Medulla oblongata (tissue), 1 donor: ENCODE data around the gene KLHL20.
"Not testable (repeated sequence)": the region's sequence is repeated elsewhere in the genome, so short reads cannot be mapped to it uniquely, and the experiment has no call there.

ENCODE experiments used
- DNase-seq: peaks from one replicate; pipeline ENCODE4 v3.0.0-alpha.2; 2015; ENCODE audit errors: extremely low spot score

KLHL20 gene

GRCh38 chr1:173714759-173715537 is at the start of gene KLHL20:
Gene KLHL20, plus strand, starts transcription at chr1:173714981. Its CDS starts 1,063 bp downstream, at chr1:173716044.
- DNase-seq: peak; percentile 89

- DNase-seq: no peak
Observed at GRCh38 chr1:173666646-173667045, 48.1 kb upstream of the KLHL20 start.

DNA sequence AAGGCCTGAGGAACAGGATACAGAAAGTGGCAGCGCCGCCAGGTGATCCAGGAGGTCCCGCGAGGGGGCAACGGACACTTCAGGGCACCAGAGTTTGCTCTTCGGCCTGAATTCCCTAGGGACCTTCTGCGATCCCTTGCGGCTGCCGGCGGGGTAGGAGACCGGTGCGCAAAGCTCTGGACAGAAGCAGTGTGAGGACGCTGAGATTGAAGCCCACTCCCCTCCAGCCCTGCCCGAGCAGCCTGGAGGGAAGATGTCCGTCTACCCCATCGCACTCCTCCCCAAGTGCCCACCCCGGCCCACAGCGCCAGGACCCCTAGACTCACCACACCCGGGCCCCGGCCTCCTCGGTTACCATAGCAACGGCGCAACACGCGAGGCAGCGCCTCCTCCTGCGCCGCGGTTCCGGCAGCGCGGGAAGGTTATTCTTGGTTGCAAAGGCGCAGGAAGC is 45.3 kb upstream of the KLHL20 start, which contains the start of gene ANKRD45:
TSS of gene ANKRD45 (minus strand) at position 361 of the 451 bp plus-strand sequence. CDS start 10,433 bp downstream, outside the sequence.
- peak; percentile 22 for DNase-seq

DNA sequence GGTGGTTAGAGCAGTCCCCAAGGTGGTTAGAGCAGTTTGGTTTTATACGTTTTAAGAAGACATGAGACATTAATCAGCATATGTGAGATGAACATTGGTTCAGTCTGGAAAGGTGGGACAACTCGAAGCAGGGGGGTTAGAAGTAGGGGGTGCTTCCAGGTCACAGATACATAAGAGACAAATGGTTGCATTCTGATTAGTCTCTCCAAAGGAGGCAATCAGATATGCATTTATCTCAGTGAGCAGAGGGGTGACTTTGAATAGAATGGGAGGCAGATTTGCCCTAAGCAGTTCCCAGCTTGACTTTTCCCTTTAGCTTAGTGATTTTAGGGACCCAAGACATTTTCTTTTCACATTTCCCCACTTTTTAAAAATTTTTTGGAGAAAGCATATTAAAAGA is 40.3 kb upstream of the KLHL20 start:
- not testable (repeated sequence) for DNase-seq

DNA sequence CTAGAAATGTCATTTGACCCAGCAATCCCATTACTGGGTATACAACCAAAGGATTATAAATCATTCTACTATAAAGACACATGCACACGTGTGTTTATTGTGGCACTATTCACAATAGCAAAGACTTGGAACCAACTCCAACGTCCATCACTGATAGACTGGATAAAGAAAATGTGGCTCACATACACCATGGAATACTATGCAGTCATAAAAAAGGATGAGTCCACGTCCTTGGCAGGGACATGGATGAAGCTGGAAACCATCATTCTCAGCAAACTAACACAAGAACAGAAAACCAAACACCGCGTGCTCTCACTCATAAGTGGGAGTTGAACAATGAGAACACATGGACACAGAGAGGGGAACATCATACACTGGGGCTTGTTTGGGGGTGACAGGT is 34.6 kb upstream of the KLHL20 start:
- DNase-seq: not testable (repeated sequence)

GRCh38 chr1:173682184-173682583 is 32.6 kb upstream of the KLHL20 start:
- DNase-seq: no peak

- DNase-seq: not testable (repeated sequence)
Observed at GRCh38 chr1:173683838-173684237, 30.9 kb upstream of the KLHL20 start.

- DNase-seq: not testable (repeated sequence)
Observed at GRCh38 chr1:173685121-173685520, 29.7 kb upstream of the KLHL20 start.

GRCh38 chr1:173688300-173688699 is 26.5 kb upstream of the KLHL20 start:
- no peak for DNase-seq

DNA sequence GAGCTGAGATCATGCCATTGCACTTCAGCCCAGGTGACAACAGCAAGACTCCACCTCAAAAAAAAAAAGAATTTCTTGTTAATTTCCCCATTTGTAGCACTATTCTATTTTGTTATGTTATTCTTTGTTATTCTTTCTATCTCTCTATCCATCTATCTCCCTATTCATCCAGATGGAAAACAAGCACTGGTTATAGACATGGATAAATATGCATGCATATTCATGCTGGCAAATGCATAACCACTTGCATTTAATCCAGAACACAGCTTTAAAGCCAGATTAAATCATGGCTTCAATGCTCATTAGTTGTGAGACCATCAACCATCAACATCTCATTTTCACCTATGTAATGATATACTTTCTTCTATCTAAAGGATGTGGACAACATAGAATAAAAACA is 21.5 kb upstream of the KLHL20 start:
- no peak for DNase-seq

DNA sequence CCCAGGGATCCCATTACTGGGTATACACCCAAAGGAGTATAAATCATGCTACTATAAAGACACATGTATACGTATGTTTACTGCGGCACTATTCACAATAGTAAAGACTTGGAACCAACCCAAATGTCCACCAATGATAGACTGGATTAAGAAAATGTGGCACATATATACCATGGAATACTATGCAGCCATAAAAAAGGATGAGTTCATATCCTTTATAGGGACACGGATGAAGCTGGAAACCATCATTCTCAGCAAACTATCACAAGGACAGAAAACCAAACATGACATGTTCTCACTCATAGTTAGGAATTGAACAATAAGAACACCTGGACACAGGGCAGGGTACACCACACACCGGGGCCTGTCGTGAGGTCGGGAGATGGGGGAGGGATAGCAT is 13.5 kb upstream of the KLHL20 start:
- DNase-seq: not testable (repeated sequence)

DNA sequence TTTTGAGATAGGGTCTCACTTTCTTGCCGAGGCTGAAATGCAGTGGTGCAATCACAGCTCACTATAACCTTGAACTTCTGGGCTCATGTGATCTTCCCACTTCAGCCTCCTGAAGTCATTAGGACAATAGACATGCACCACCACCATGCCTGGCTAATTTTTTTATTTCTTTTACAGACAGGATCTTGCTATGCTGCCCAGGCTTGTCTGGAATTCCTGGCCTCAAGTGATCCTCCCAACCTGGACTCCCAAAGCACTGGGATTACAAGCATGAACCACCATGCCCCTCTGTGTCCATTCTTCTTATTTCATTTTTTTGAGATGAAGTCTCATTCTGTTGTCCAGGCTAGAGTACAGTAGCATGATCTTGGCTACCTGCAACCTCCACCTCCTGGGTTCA is 12.0 kb upstream of the KLHL20 start:
- no peak for DNase-seq

DNA sequence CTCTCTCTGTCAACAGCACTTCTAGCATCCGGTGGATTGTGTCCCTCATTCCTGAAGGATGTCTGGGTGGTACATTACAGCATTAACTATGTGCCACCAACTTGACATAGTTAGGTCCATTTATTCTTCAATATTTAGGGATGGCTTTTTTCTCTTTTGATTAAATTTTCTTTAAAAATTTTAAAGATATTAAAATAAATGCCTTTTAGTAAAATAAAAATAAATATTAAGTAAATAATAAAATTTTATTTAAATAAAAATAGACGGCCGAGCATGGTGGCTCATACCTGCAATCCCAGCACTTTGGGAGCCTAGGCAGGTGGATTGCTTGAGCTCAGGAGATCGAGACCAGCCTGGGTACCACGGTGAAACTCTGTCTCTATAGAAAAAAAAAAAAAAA is 9.7 kb upstream of the KLHL20 start:
- no peak for DNase-seq

DNA sequence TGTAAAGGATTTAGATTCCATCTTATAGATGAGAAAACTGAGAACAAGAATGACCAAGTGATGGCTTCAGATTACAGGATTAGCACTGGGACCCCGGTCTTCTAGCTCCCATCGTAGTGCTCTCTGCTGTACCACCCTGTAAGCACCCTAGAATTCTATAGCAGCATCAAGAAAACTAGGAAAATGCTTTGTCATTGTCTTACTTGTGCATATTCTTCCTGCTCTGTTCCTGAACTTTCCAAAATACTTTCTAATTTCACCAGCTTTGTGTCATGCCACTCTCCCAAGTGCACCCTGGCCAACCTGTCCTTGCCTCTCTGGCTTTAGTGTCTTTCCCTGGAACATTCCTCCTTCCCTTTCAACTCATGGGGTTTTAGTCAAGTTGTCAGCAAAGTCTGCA is 6.0 kb upstream of the KLHL20 start:
- DNase-seq: no peak

- DNase-seq: no peak
Observed at GRCh38 chr1:173714441-173714758, 381 bp upstream of the KLHL20 start.

DNA sequence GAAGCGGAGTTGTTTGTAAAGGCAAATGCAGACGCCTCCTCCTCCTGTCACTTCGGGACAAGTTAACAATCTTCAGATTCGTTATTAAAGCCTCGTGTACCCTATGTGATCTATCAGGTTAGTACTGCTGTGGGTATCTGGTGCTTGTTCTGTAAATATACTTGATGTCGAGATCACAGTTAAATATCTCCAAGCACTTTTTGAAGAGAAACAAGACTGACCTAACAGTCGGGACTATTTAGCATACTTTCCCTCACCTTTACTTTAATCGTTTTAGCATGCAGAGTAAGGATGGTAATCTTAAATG is 710 bp downstream of the KLHL20 start:
- DNase-seq: no peak

DNA sequence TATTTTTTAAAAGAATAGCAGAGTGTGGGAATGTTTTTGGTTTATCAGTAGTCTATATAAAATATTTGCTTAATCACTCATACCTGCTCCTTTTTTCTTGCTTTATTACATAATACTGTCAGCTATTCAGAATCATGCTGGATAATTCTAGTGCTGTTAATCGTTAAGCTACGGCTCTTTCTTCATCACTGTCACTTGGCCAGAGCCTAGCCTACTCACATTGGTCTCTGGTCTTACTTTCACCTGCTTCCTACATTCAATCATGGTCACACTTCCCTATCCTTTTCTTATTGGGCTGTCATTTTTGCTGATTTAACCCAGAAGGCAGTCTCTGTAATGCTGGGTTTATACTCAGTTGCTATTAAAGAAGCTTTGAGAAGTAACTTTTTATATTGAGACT is 2.5 kb downstream of the KLHL20 start:
- DNase-seq: no peak

DNA sequence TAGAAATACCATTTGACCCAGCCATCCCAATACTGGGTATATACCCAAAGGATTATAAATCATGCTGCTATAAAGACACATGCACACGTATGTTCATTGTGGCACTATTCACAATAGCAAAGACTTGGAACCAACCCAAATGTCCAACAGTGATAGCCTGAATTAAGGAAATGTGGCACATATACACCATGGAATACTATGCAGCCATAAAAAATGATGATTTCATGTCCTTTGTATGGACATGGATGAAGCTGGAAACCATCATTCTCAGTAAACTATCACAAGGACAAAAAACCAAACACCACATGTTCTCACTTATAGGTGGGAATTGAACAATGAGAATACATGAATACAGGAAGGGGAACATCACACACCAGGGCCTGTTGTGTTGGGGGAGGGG is 16.6 kb downstream of the KLHL20 start:
- DNase-seq: not testable (repeated sequence)

DNA sequence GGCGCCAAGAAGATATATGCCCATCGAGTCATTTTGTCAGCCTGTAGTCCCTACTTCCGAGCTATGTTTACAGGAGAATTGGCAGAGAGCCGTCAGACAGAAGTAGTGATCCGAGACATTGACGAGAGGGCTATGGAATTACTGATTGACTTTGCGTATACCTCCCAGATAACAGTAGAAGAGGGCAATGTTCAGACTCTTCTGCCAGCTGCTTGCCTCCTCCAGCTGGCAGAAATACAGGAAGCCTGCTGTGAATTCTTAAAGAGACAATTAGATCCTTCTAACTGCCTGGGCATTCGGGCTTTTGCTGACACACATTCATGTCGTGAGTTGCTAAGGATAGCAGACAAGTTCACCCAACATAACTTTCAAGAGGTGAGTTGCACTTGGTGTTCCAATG is 19.1 kb downstream of the KLHL20 start:
- peak; percentile 9 for DNase-seq

DNA sequence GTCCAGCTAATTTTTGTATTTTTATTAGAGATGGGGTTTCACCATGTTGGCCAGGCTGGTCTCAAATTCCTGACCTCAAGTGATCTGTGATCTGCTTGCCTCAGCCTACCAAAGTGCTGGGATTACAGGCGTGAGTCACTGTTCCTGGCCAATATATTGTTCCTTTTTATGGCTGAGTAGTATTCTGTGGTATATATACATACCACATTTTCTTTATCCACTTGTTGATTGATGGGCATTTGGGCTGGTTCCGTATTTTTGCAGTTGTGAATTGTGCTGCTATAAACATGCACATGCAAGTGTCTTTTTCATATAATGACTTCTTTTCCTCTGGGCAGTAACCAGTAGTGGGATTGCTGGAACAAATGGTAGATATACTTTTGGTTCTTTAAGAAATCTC is 21.3 kb downstream of the KLHL20 start:
- DNase-seq: not testable (repeated sequence)

DNA sequence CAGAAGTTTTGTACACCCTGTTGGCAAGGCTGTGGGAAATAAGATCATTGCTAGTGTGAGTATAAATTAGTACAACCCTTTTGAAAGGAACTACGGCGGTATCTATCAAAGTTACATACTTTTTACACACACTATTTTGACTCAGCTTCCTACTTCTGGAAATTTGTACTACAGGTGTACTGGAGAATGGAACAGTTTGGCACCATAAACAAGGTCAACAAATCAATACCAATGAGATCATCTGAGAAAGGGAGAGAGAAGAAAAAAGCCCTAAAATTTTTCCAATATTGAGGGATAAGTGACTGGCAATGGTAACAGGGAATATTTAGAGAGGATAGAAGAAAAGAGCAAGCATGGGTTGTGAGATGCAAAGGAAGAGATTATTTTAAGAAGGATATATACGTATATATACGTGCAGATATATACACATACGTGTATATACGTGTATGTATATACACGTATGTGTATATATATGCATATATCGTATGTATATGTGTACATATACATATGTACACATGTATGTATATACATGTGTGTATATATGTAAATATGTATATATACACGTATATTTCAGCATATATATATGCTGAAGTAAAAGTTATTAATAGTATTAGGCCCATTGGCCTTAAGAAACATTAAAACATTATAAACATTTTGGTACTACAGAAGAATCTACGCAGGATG is 27.6 kb downstream of the KLHL20 start:
- DNase-seq: no peak

DNA sequence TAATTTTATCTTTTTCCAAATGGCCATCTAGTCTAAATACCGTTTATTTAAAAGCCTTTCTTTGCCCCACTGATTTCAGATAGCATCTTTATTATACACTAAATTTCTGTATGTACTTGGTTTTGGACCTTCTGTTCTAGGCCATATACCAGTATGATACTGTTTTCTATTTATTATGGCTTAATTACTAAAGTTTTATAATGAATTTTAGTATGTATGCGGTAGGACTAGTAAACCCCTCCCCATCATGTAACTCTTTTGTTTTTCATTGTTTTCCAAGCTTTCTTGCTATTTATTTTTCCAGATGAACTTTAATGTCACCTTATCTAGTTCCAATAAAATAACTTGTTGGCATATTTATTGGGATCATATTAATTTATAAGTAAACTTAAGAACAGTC is 29.9 kb downstream of the KLHL20 start:
- no peak for DNase-seq

DNA sequence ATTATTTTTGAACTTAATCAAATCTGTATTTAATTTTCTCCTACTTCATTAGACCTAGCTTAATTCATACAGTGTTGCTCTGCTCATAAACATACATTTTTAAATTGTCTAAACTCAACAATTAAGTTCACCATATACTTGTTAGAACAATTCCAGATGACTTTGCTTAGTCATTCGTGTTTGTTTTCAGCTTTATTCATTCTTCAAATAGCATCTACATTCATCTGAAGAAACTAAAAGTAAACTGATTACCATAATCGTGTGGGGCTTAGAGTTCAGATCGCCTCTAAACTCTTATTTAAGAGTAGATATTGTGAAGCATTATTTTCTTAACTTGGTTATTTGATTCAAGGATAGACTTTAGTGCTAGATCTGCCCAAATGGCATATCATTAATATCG is 34.4 kb downstream of the KLHL20 start:
- no peak for DNase-seq
